ENCODE data around the gene FLYWCH1. TPM values are rescaled to one million over a fixed set of nuclear protein-coding genes. Genes with fewer than 3 reads are reported as not detected.
A peak's percentile ranks its signal among the peaks of the same experiment; 100 is the strongest.

Gene FLYWCH1
- total RNA-seq, 4 donors from 2014 or later: 30.1 to 67.4 (median 46.8) TPM

- no peak for DNase-seq
- H3K36me3 ChIP-seq: no peaks in the 10 kb centered on the region
- H3K27me3 ChIP-seq: peaks cover 12 to 63% of the 10 kb centered on the region in 2 donors
- no peaks in the 10 kb centered on the region for H3K9me3 ChIP-seq
- H3K4me1 ChIP-seq: peaks cover 7 to 72% (median 54%) of the 10 kb centered on the region in 4 donors
- H3K27ac ChIP-seq: peak overlapping the region in 1 of 4 donors; percentile 57
- TF ChIP-seq POLR2A (IDR thresholded peaks at IDR 0.05): no peak
- TF ChIP-seq CTCF (IDR thresholded peaks at IDR 0.05): no peak
- peak overlapping the region; percentile 5 to 48 (median 34) for H3K4me3 ChIP-seq
Observed at GRCh38 chr16:2966043-2966807, 54.5 kb downstream of the FLYWCH1 start.

- Histone ChIP-seq H3K27ac (peak overlapping the region in 1 of 4 donors; percentile 52), H3K27me3 (peaks cover 12 to 60% of the 10 kb centered on the region in 2 donors), H3K9me3 (no peaks in the 10 kb centered on the region), H3K4me1 (peaks cover 7 to 72% (median 54%) of the 10 kb centered on the region in 4 donors), H3K4me3 (peak overlapping the region; percentile 5 to 48 (median 34)), H3K36me3 (no peaks in the 10 kb centered on the region)
- TF ChIP-seq POLR2A (IDR thresholded peaks at IDR 0.05) (no peak), CTCF (IDR thresholded peaks at IDR 0.05) (peak in 1 of 6 experiments; percentile 11)
- DNase-seq: no peak
Observed at GRCh38 chr16:2966808-2967191, 55.1 kb downstream of the FLYWCH1 start.

GRCh38 chr16:2967211-2967631 lies 55.5 kb downstream of the FLYWCH1 start:
- TF ChIP-seq POLR2A (IDR thresholded peaks at IDR 0.05): no peak
- Histone ChIP-seq H3K4me3 (peak overlapping the region; percentile 5 to 48 (median 34)), H3K27ac (peak overlapping the region in 1 of 4 donors; percentile 52), H3K4me1 (peaks cover 7 to 72% (median 52%) of the 10 kb centered on the region in 4 donors), H3K36me3 (no peaks in the 10 kb centered on the region), H3K27me3 (peaks cover 12 to 56% of the 10 kb centered on the region in 2 donors), H3K9me3 (no peaks in the 10 kb centered on the region)
- DNase-seq: no peak

GRCh38 chr16:2967721-2968161 lies 56.0 kb downstream of the FLYWCH1 start:
- DNase-seq: no peak
- no peak for TF ChIP-seq CTCF (IDR thresholded peaks at IDR 0.05)
- H3K36me3 ChIP-seq: no peaks in the 10 kb centered on the region
- H3K4me3 ChIP-seq: peak overlapping the region in 1 of 4 donors; percentile 37
- peak overlapping the region in 1 of 4 donors; percentile 71 for H3K27ac ChIP-seq
- H3K27me3 ChIP-seq: peaks cover 12 to 51% of the 10 kb centered on the region in 2 donors
- H3K4me1 ChIP-seq: peaks cover 7 to 69% (median 50%) of the 10 kb centered on the region in 4 donors
- no peaks in the 10 kb centered on the region for H3K9me3 ChIP-seq

GRCh38 chr16:2968368-2968737 lies 56.6 kb downstream of the FLYWCH1 start:
- TF ChIP-seq CTCF (IDR thresholded peaks at IDR 0.05) (no peak), POLR2A (IDR thresholded peaks at IDR 0.05) (no peak)
- Histone ChIP-seq H3K9me3 (no peaks in the 10 kb centered on the region), H3K27ac (peak overlapping the region; percentile 25 to 76 (median 64)), H3K36me3 (no peaks in the 10 kb centered on the region), H3K27me3 (peaks cover 12 to 45% of the 10 kb centered on the region in 2 donors), H3K4me1 (peaks cover 7 to 62% (median 44%) of the 10 kb centered on the region in 4 donors), H3K4me3 (peak overlapping the region; percentile 48 to 94 (median 76))
- DNase-seq: peak in 1 of 3 donors; percentile 45

Measured in Peyer's patch (tissue), 4 donors.